Mesenchymal stem cell (in vitro differentiated cells and primary cell): ENCODE results near the gene IL22RA2.

Source experiments
- DNase-seq: peaks from one replicate; pipeline ENCODE4 v3.0.0-alpha.2; 2013
- H2AFZ ChIP-seq: one replicate; pipeline ENCODE4 v1.6.1; 2013; ENCODE audit warnings: low read depth, mild to moderate bottlenecking, control low read depth, inconsistent platforms, low read length, moderate library complexity
- H2AK5ac ChIP-seq: 2 replicates; pipeline ENCODE4 v1.6.1; 2013; ENCODE audit warnings: low read length, moderate library complexity, mild to moderate bottlenecking, inconsistent platforms; ENCODE audit not compliant: severe bottlenecking
- H2BK120ac ChIP-seq: one replicate; pipeline ENCODE4 v1.6.1; 2013; ENCODE audit warnings: low read depth, mild to moderate bottlenecking, inconsistent platforms, low read length, moderate library complexity
- H2BK12ac ChIP-seq, 2 experiments: one replicate each; pipeline ENCODE4 v1.6.1; 2013; ENCODE audit warnings: inconsistent platforms in 2 of 2, low read length in 2 of 2, mild to moderate bottlenecking in 2 of 2, moderate library complexity in 2 of 2, control low read depth in 1 of 2
- H2BK15ac ChIP-seq: one replicate; pipeline ENCODE4 v1.6.1; 2013; ENCODE audit warnings: mild to moderate bottlenecking, low read depth, inconsistent platforms; ENCODE audit not compliant: poor library complexity, severe bottlenecking
- H2BK5ac ChIP-seq: 2 replicates; pipeline ENCODE4 v1.6.1; 2013; ENCODE audit warnings: low read depth, mild to moderate bottlenecking, low read length, control low read depth, inconsistent platforms; ENCODE audit not compliant: poor library complexity, severe bottlenecking
- H3K14ac ChIP-seq, 2 experiments: one replicate each; pipeline ENCODE4 v1.6.1; 2013; ENCODE audit warnings: inconsistent platforms in 2 of 2, low read length in 2 of 2, control low read depth in 1 of 2, mild to moderate bottlenecking in 1 of 2, moderate library complexity in 1 of 2
- H3K18ac ChIP-seq, 2 experiments: one replicate each; pipeline ENCODE4 v1.6.1; 2013; ENCODE audit warnings: inconsistent platforms in 2 of 2, low read length in 2 of 2, control low read depth in 1 of 2, low read depth in 1 of 2, mild to moderate bottlenecking in 1 of 2
- H3K23ac ChIP-seq, 2 experiments: one replicate each; pipeline ENCODE4 v1.6.1; 2013; ENCODE audit warnings: inconsistent platforms in 2 of 2, low read length in 2 of 2, mild to moderate bottlenecking in 2 of 2, moderate library complexity in 2 of 2, control low read depth in 1 of 2
- H3K27ac ChIP-seq: 2 replicates; pipeline ENCODE4 v1.5.1; 2013; ENCODE audit warnings: mild to moderate bottlenecking, moderate library complexity, low read length, control low read depth, inconsistent platforms; ENCODE audit not compliant: poor library complexity, severe bottlenecking
- H3K27me3 ChIP-seq, 2 experiments: 2 replicates each; pipeline versions ENCODE4 v1.6.1 to v1.7.0; 2013; ENCODE audit warnings: low read length in 2 of 2, mild to moderate bottlenecking in 2 of 2, moderate library complexity in 2 of 2, control low read depth in 1 of 2, inconsistent platforms in 1 of 2; ENCODE audit not compliant: control insufficient read depth in 1 of 2, insufficient read depth in 1 of 2
- H3K36me3 ChIP-seq, 2 experiments: 2 replicates each; pipeline versions ENCODE4 v1.6.1 to v1.7.0; 2013; ENCODE audit warnings: low read length in 2 of 2, control low read depth in 1 of 2, inconsistent platforms in 1 of 2, low read depth in 1 of 2, mild to moderate bottlenecking in 1 of 2; ENCODE audit not compliant: insufficient read depth in 2 of 2, control insufficient read depth in 1 of 2
- H3K4ac ChIP-seq, 2 experiments: one replicate each; pipeline ENCODE4 v1.6.1; 2013; ENCODE audit warnings: inconsistent platforms in 2 of 2, low read length in 2 of 2, mild to moderate bottlenecking in 2 of 2, moderate library complexity in 2 of 2, control low read depth in 1 of 2, low read depth in 1 of 2
- H3K4me1 ChIP-seq: 2 replicates; pipeline ENCODE4 v1.6.1; 2013; ENCODE audit warnings: low read depth, low read length, control low read depth; ENCODE audit not compliant: control insufficient read depth, insufficient read depth
- H3K4me2 ChIP-seq: 2 replicates; pipeline ENCODE4 v1.6.1; 2013; ENCODE audit warnings: low read length, mild to moderate bottlenecking, inconsistent platforms; ENCODE audit not compliant: poor library complexity, severe bottlenecking
- H3K4me3 ChIP-seq, 2 experiments: 2 replicates each; pipeline versions ENCODE4 v1.5.1 to v1.7.0; 2013; ENCODE audit warnings: low read length in 2 of 2, mild to moderate bottlenecking in 2 of 2, control low read depth in 1 of 2, low read depth in 1 of 2; ENCODE audit not compliant: insufficient read depth in 1 of 2
- H3K79me1 ChIP-seq: replicated peaks from 2 replicates; pipeline ENCODE4 v1.6.1; 2013; ENCODE audit warnings: mild to moderate bottlenecking, control low read depth, low read length, inconsistent platforms; ENCODE audit not compliant: poor library complexity, severe bottlenecking
- H3K9ac ChIP-seq: 2 replicates; pipeline ENCODE4 v1.7.0; 2013; ENCODE audit warnings: mild to moderate bottlenecking, low read length, moderate library complexity
- H3K9me3 ChIP-seq: 2 replicates; pipeline ENCODE4 v1.7.0; 2013; ENCODE audit warnings: mild to moderate bottlenecking, low read length; ENCODE audit not compliant: control insufficient read depth
- H4K8ac ChIP-seq: one replicate; pipeline ENCODE4 v1.6.1; 2013; ENCODE audit warnings: inconsistent platforms, mild to moderate bottlenecking, low read length, moderate library complexity
- H4K91ac ChIP-seq: one replicate; pipeline ENCODE4 v1.6.1; 2013; ENCODE audit warnings: mild to moderate bottlenecking, low read length, inconsistent platforms
- WGBS: methylation state at CpG from one replicate; pipeline ENCODE4 v1.1.7; 2013; ENCODE audit warnings: mixed read lengths; 5-methylcytosine and 5-hydroxymethylcytosine counted together

The IL22RA2 gene

GRCh38 chr6:137185290-137185689, 11.8 kb upstream of the IL22RA2 start:
- Histone ChIP-seq H3K18ac (no peak overlapping the region), H3K27ac (no peak overlapping the region), H3K9ac (no peak overlapping the region), H3K23ac (no peak overlapping the region), H2BK120ac (no peak overlapping the region), H3K9me3 (peaks cover 82% of the 10 kb centered on the region), H3K4ac (no peak overlapping the region), H3K27me3 (no peaks in the 10 kb centered on the region), H3K36me3 (no peaks in the 10 kb centered on the region), H2AK5ac (no peak overlapping the region), H2AFZ (no peak overlapping the region), H4K8ac (no peak overlapping the region), H3K14ac (no peak overlapping the region), H3K4me2 (no peak overlapping the region), H3K4me3 (peak overlapping the region in 1 of 2 experiments; percentile 11), H2BK12ac (no peak overlapping the region), H3K4me1 (no peaks in the 10 kb centered on the region), H2BK15ac (no peak overlapping the region), H3K79me1 (no peaks in the 10 kb centered on the region), H2BK5ac (no peak overlapping the region), H4K91ac (no peak overlapping the region)
- WGBS = 75% methylated on average over 3 of the region's 3 CpGs
- DNase-seq = no peak

GRCh38 chr6:137182654-137183073, 9.2 kb upstream of the IL22RA2 start:
- Histone ChIP-seq H3K9me3 (peaks cover 84% of the 10 kb centered on the region), H2BK5ac (no peak overlapping the region)

GRCh38 chr6:137181891-137182653, 8.6 kb upstream of the IL22RA2 start:
- Histone ChIP-seq H3K9ac (no peak overlapping the region), H3K23ac (no peak overlapping the region), H3K14ac (no peak overlapping the region)

More at GRCh38 chr6:137182654-137183073, 9.2 kb upstream of the IL22RA2 start:
- no peak overlapping the region for H3K14ac ChIP-seq
- no peaks in the 10 kb centered on the region for H3K27me3 ChIP-seq
- no peak overlapping the region for H3K4me3 ChIP-seq
- H2AFZ ChIP-seq = no peak overlapping the region
- H3K36me3 ChIP-seq = no peaks in the 10 kb centered on the region
- no peak overlapping the region for H3K18ac ChIP-seq
- no peak overlapping the region for H3K9ac ChIP-seq
- no peak overlapping the region for H3K4me2 ChIP-seq
- no peak overlapping the region for H2BK15ac ChIP-seq
- no peak overlapping the region for H3K23ac ChIP-seq
- H2BK120ac ChIP-seq = no peak overlapping the region
- H3K27ac ChIP-seq = no peak overlapping the region
- no peak overlapping the region for H3K4ac ChIP-seq
- H3K79me1 ChIP-seq = no peaks in the 10 kb centered on the region
- H2AK5ac ChIP-seq = no peak overlapping the region
- no peak overlapping the region for H4K91ac ChIP-seq
- H3K4me1 ChIP-seq = no peaks in the 10 kb centered on the region
- no peak for DNase-seq
- no peak overlapping the region for H4K8ac ChIP-seq
- H2BK12ac ChIP-seq = no peak overlapping the region

GRCh38 chr6:137177611-137178010, 4.2 kb upstream of the IL22RA2 start:
- Histone ChIP-seq H2BK120ac (no peak overlapping the region), H3K27me3 (no peaks in the 10 kb centered on the region), H2AK5ac (no peak overlapping the region), H3K9ac (no peak overlapping the region), H2BK15ac (no peak overlapping the region), H2BK12ac (no peak overlapping the region), H3K79me1 (no peaks in the 10 kb centered on the region), H3K9me3 (peaks cover 38% of the 10 kb centered on the region), H3K4me3 (no peak overlapping the region), H3K36me3 (no peaks in the 10 kb centered on the region), H3K18ac (no peak overlapping the region), H3K4ac (no peak overlapping the region), H3K4me2 (no peak overlapping the region), H4K91ac (no peak overlapping the region), H2BK5ac (no peak overlapping the region), H3K27ac (no peak overlapping the region), H3K4me1 (no peaks in the 10 kb centered on the region), H3K23ac (no peak overlapping the region), H2AFZ (no peak overlapping the region), H4K8ac (no peak overlapping the region), H3K14ac (no peak overlapping the region)
- no peak for DNase-seq
- no CpG with 5 or more reads among the region's 1 CpG for WGBS

More at GRCh38 chr6:137181891-137182653, 8.6 kb upstream of the IL22RA2 start:
- Histone ChIP-seq H2AK5ac (no peak overlapping the region), H3K4ac (no peak overlapping the region), H2AFZ (no peak overlapping the region), H3K27ac (no peak overlapping the region), H2BK5ac (no peak overlapping the region), H4K91ac (no peak overlapping the region), H3K9me3 (peaks cover 78% of the 10 kb centered on the region), H2BK15ac (no peak overlapping the region), H3K18ac (no peak overlapping the region), H2BK12ac (no peak overlapping the region), H2BK120ac (no peak overlapping the region), H3K79me1 (no peaks in the 10 kb centered on the region), H3K4me2 (no peak overlapping the region), H3K36me3 (no peaks in the 10 kb centered on the region), H4K8ac (no peak overlapping the region), H3K4me1 (no peaks in the 10 kb centered on the region), H3K4me3 (no peak overlapping the region), H3K27me3 (no peaks in the 10 kb centered on the region)
- no peak for DNase-seq
- WGBS = 14% methylated on average over 1 of the region's 3 CpGs
